KMS-11 (cell line): Measurements from ENCODE around the gene ANLN.
"Not testable (repeated sequence)": the region's sequence is repeated elsewhere in the genome, so short reads cannot be mapped to it uniquely, and the experiment has no call there.

Experiments
- H2AFZ ChIP-seq: fragments of 200-600 bp; sonication (generic); 2 replicates; pipeline ENCODE4 v1.6.1; 2016; ENCODE audit warnings: antibody characterized with exemption, mixed run types, low read depth
- H3K27ac ChIP-seq: fragments of 200-600 bp; sonication (generic); 2 replicates; pipeline ENCODE4 v1.6.1; 2016; ENCODE audit warnings: mild to moderate bottlenecking, mixed run types
- H3K27me3 ChIP-seq: fragments of 200-600 bp; sonication (generic); 2 replicates; pipeline ENCODE4 v1.6.1; 2017; ENCODE audit warnings: mild to moderate bottlenecking, low read depth, mixed run types, moderate library complexity; ENCODE audit not compliant: insufficient read depth
- H3K36me3 ChIP-seq: fragments of 200-600 bp; sonication (generic); 2 replicates; pipeline ENCODE4 v1.6.1; 2017; ENCODE audit warnings: mild to moderate bottlenecking, mixed run types; ENCODE audit not compliant: insufficient read depth
- H3K4me1 ChIP-seq: fragments of 200-600 bp; sonication (generic); 2 replicates; pipeline ENCODE4 v1.6.1; 2016; ENCODE audit warnings: mild to moderate bottlenecking, low read depth, mixed run types; ENCODE audit not compliant: poor library complexity, severe bottlenecking
- H3K4me2 ChIP-seq: fragments of 200-600 bp; sonication (generic); 2 replicates; pipeline ENCODE4 v1.7.0; 2016; ENCODE audit warnings: mild to moderate bottlenecking, mixed run types
- H3K4me3 ChIP-seq: fragments of 200-600 bp; sonication (generic); IDR thresholded peaks from 2 replicates; pipeline ENCODE4 v1.6.1; 2017; ENCODE audit warnings: low read depth, low read length, mixed read lengths; ENCODE audit not compliant: insufficient read depth
- H3K79me2 ChIP-seq: fragments of 200-600 bp; sonication (generic); 2 replicates; pipeline ENCODE4 v1.6.1; 2016; ENCODE audit warnings: low read depth, mixed run types; ENCODE audit not compliant: insufficient read depth
- H3K9ac ChIP-seq: fragments of 200-600 bp; sonication (generic); 2 replicates; pipeline ENCODE4 v1.6.1; 2016; ENCODE audit warnings: mild to moderate bottlenecking, mixed run types
- H4K20me1 ChIP-seq: fragments of 200-600 bp; sonication (generic); 2 replicates; pipeline ENCODE4 v1.6.1; 2016; ENCODE audit warnings: mild to moderate bottlenecking, mixed run types; ENCODE audit not compliant: insufficient read depth
- CTCF ChIP-seq: fragments of 200-600 bp; sonication (generic); conservative IDR thresholded peaks from 2 replicates; pipeline ENCODE4 v1.6.1; 2017; ENCODE audit warnings: low read depth, mild to moderate bottlenecking, antibody characterized with exemption, low read length, moderate library complexity, mixed read lengths

ANLN gene

DNA sequence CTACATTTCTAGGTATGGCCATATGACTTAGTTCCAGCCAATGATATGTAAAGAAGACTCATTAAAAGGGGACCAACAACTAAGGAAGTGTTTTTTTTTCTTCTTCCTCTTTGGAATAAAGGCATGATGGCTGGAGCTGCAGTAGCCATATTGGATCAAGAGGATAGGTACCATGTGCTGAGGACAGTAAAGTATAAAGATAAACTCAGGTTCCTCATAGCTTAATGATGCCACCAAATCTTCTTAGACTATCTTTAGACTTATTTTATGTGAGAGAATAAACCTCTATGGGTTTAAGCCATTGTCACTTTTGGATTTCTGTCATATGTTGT is 85.3 kb downstream of the ANLN start:
- no peak overlapping the region for H3K9ac ChIP-seq
- H3K4me1 ChIP-seq, result no peaks in the 10 kb centered on the region
- no peaks in the 10 kb centered on the region for H4K20me1 ChIP-seq
- H3K4me3 ChIP-seq, result no peak overlapping the region
- no peaks in the 10 kb centered on the region for H3K79me2 ChIP-seq
- no peak overlapping the region for H3K4me2 ChIP-seq
- H2AFZ ChIP-seq, result no peak overlapping the region
- H3K27ac ChIP-seq, result no peak overlapping the region
- H3K27me3 ChIP-seq, result no peaks in the 10 kb centered on the region
- no peaks in the 10 kb centered on the region for H3K36me3 ChIP-seq
- no peak for TF ChIP-seq CTCF

GRCh38 chr7:36475381-36475780 is 85.7 kb downstream of the ANLN start:
- Histone ChIP-seq H3K27ac (no peak overlapping the region), H3K4me2 (no peak overlapping the region), H3K4me1 (no peaks in the 10 kb centered on the region), H3K27me3 (no peaks in the 10 kb centered on the region), H3K4me3 (no peak overlapping the region), H3K9ac (no peak overlapping the region), H3K79me2 (no peaks in the 10 kb centered on the region), H2AFZ (no peak overlapping the region), H3K36me3 (no peaks in the 10 kb centered on the region), H4K20me1 (no peaks in the 10 kb centered on the region)
- TF ChIP-seq CTCF, result no peak

- no peaks in the 10 kb centered on the region for H3K79me2 ChIP-seq
- H4K20me1 ChIP-seq, result no peaks in the 10 kb centered on the region
- H3K4me3 ChIP-seq, result no peak overlapping the region
- no peaks in the 10 kb centered on the region for H3K36me3 ChIP-seq
- no peak overlapping the region for H3K4me2 ChIP-seq
- no peaks in the 10 kb centered on the region for H3K27me3 ChIP-seq
- no peak overlapping the region for H3K27ac ChIP-seq
- H3K4me1 ChIP-seq, result no peaks in the 10 kb centered on the region
- no peak overlapping the region for H2AFZ ChIP-seq
- no peak for TF ChIP-seq CTCF
- no peak overlapping the region for H3K9ac ChIP-seq
These were observed 89.1 kb downstream of the ANLN start for GRCh38 chr7:36478745-36479144.

- H3K9ac ChIP-seq, H3K4me3 ChIP-seq, H3K79me2 ChIP-seq, H3K4me2 ChIP-seq, H2AFZ ChIP-seq, H3K36me3 ChIP-seq, H3K27me3 ChIP-seq, H4K20me1 ChIP-seq, H3K4me1 ChIP-seq, H3K27ac ChIP-seq: not testable (repeated sequence)
These were observed 94.2 kb downstream of the ANLN start for GRCh38 chr7:36483853-36484252.

- Histone ChIP-seq H3K4me3 (no peak overlapping the region), H4K20me1 (no peaks in the 10 kb centered on the region), H3K27ac (no peak overlapping the region), H3K79me2 (no peaks in the 10 kb centered on the region), H2AFZ (no peak overlapping the region), H3K36me3 (no peaks in the 10 kb centered on the region), H3K4me1 (no peaks in the 10 kb centered on the region), H3K9ac (no peak overlapping the region), H3K4me2 (no peak overlapping the region), H3K27me3 (no peaks in the 10 kb centered on the region)
- TF ChIP-seq CTCF, result no peak
These were observed 94.6 kb downstream of the ANLN start for GRCh38 chr7:36484265-36484664.
